Mesenchymal stem cell (in vitro differentiated cells and primary cell): Measurements from ENCODE around the gene FAM240A.

Experiments
- DNase-seq: peaks from one replicate; pipeline ENCODE4 v3.0.0-alpha.2; 2013
- H2AFZ ChIP-seq: one replicate; pipeline ENCODE4 v1.6.1; 2013; ENCODE audit warnings: low read depth, mild to moderate bottlenecking, control low read depth, inconsistent platforms, low read length, moderate library complexity
- H2AK5ac ChIP-seq: 2 replicates; pipeline ENCODE4 v1.6.1; 2013; ENCODE audit warnings: low read length, moderate library complexity, mild to moderate bottlenecking, inconsistent platforms; ENCODE audit not compliant: severe bottlenecking
- H2BK120ac ChIP-seq: one replicate; pipeline ENCODE4 v1.6.1; 2013; ENCODE audit warnings: low read depth, mild to moderate bottlenecking, inconsistent platforms, low read length, moderate library complexity
- H2BK12ac ChIP-seq, 2 experiments: one replicate each; pipeline ENCODE4 v1.6.1; 2013; ENCODE audit warnings: inconsistent platforms in 2 of 2, low read length in 2 of 2, mild to moderate bottlenecking in 2 of 2, moderate library complexity in 2 of 2, control low read depth in 1 of 2
- H2BK15ac ChIP-seq: one replicate; pipeline ENCODE4 v1.6.1; 2013; ENCODE audit warnings: mild to moderate bottlenecking, low read depth, inconsistent platforms; ENCODE audit not compliant: poor library complexity, severe bottlenecking
- H2BK5ac ChIP-seq: 2 replicates; pipeline ENCODE4 v1.6.1; 2013; ENCODE audit warnings: low read depth, mild to moderate bottlenecking, low read length, control low read depth, inconsistent platforms; ENCODE audit not compliant: poor library complexity, severe bottlenecking
- H3K14ac ChIP-seq, 2 experiments: one replicate each; pipeline ENCODE4 v1.6.1; 2013; ENCODE audit warnings: inconsistent platforms in 2 of 2, low read length in 2 of 2, control low read depth in 1 of 2, mild to moderate bottlenecking in 1 of 2, moderate library complexity in 1 of 2
- H3K18ac ChIP-seq, 2 experiments: one replicate each; pipeline ENCODE4 v1.6.1; 2013; ENCODE audit warnings: inconsistent platforms in 2 of 2, low read length in 2 of 2, control low read depth in 1 of 2, low read depth in 1 of 2, mild to moderate bottlenecking in 1 of 2
- H3K23ac ChIP-seq, 2 experiments: one replicate each; pipeline ENCODE4 v1.6.1; 2013; ENCODE audit warnings: inconsistent platforms in 2 of 2, low read length in 2 of 2, mild to moderate bottlenecking in 2 of 2, moderate library complexity in 2 of 2, control low read depth in 1 of 2
- H3K27ac ChIP-seq: 2 replicates; pipeline ENCODE4 v1.5.1; 2013; ENCODE audit warnings: mild to moderate bottlenecking, moderate library complexity, low read length, control low read depth, inconsistent platforms; ENCODE audit not compliant: poor library complexity, severe bottlenecking
- H3K27me3 ChIP-seq, 2 experiments: 2 replicates each; pipeline versions ENCODE4 v1.6.1 to v1.7.0; 2013; ENCODE audit warnings: low read length in 2 of 2, mild to moderate bottlenecking in 2 of 2, moderate library complexity in 2 of 2, control low read depth in 1 of 2, inconsistent platforms in 1 of 2; ENCODE audit not compliant: control insufficient read depth in 1 of 2, insufficient read depth in 1 of 2
- H3K36me3 ChIP-seq, 2 experiments: 2 replicates each; pipeline versions ENCODE4 v1.6.1 to v1.7.0; 2013; ENCODE audit warnings: low read length in 2 of 2, control low read depth in 1 of 2, inconsistent platforms in 1 of 2, low read depth in 1 of 2, mild to moderate bottlenecking in 1 of 2; ENCODE audit not compliant: insufficient read depth in 2 of 2, control insufficient read depth in 1 of 2
- H3K4ac ChIP-seq, 2 experiments: one replicate each; pipeline ENCODE4 v1.6.1; 2013; ENCODE audit warnings: inconsistent platforms in 2 of 2, low read length in 2 of 2, mild to moderate bottlenecking in 2 of 2, moderate library complexity in 2 of 2, control low read depth in 1 of 2, low read depth in 1 of 2
- H3K4me1 ChIP-seq: 2 replicates; pipeline ENCODE4 v1.6.1; 2013; ENCODE audit warnings: low read depth, low read length, control low read depth; ENCODE audit not compliant: control insufficient read depth, insufficient read depth
- H3K4me2 ChIP-seq: 2 replicates; pipeline ENCODE4 v1.6.1; 2013; ENCODE audit warnings: low read length, mild to moderate bottlenecking, inconsistent platforms; ENCODE audit not compliant: poor library complexity, severe bottlenecking
- H3K4me3 ChIP-seq, 2 experiments: 2 replicates each; pipeline versions ENCODE4 v1.5.1 to v1.7.0; 2013; ENCODE audit warnings: low read length in 2 of 2, mild to moderate bottlenecking in 2 of 2, control low read depth in 1 of 2, low read depth in 1 of 2; ENCODE audit not compliant: insufficient read depth in 1 of 2
- H3K79me1 ChIP-seq: replicated peaks from 2 replicates; pipeline ENCODE4 v1.6.1; 2013; ENCODE audit warnings: mild to moderate bottlenecking, control low read depth, low read length, inconsistent platforms; ENCODE audit not compliant: poor library complexity, severe bottlenecking
- H3K9ac ChIP-seq: 2 replicates; pipeline ENCODE4 v1.7.0; 2013; ENCODE audit warnings: mild to moderate bottlenecking, low read length, moderate library complexity
- H3K9me3 ChIP-seq: 2 replicates; pipeline ENCODE4 v1.7.0; 2013; ENCODE audit warnings: mild to moderate bottlenecking, low read length; ENCODE audit not compliant: control insufficient read depth
- H4K8ac ChIP-seq: one replicate; pipeline ENCODE4 v1.6.1; 2013; ENCODE audit warnings: inconsistent platforms, mild to moderate bottlenecking, low read length, moderate library complexity
- H4K91ac ChIP-seq: one replicate; pipeline ENCODE4 v1.6.1; 2013; ENCODE audit warnings: mild to moderate bottlenecking, low read length, inconsistent platforms
- WGBS: methylation state at CpG from one replicate; pipeline ENCODE4 v1.1.7; 2013; ENCODE audit warnings: mixed read lengths; 5-methylcytosine and 5-hydroxymethylcytosine counted together

The FAM240A gene

GRCh38 chr3:46574881-46575576 lies 37.3 kb upstream of the FAM240A start:
- H3K27me3 ChIP-seq = peaks cover 22 to 23% of the 10 kb centered on the region in 2 experiments
- H3K79me1 ChIP-seq = no peaks in the 10 kb centered on the region
- no peaks in the 10 kb centered on the region for H3K36me3 ChIP-seq
- no peaks in the 10 kb centered on the region for H3K9me3 ChIP-seq
- WGBS = 47% methylated on average over 5 of the region's 5 CpGs
- no peak overlapping the region for H3K4me2 ChIP-seq
- H3K23ac ChIP-seq = no peak overlapping the region
- no peak overlapping the region for H4K91ac ChIP-seq
- H2AFZ ChIP-seq = no peak overlapping the region
- H3K18ac ChIP-seq = no peak overlapping the region
- H3K14ac ChIP-seq = no peak overlapping the region
- H3K4me3 ChIP-seq = no peak overlapping the region
- H3K4me1 ChIP-seq = peaks cover 5% of the 10 kb centered on the region
- no peak overlapping the region for H4K8ac ChIP-seq
- DNase-seq = no peak
- no peak overlapping the region for H2AK5ac ChIP-seq
- no peak overlapping the region for H3K4ac ChIP-seq
- H3K27ac ChIP-seq = no peak overlapping the region
- no peak overlapping the region for H2BK5ac ChIP-seq
- H2BK120ac ChIP-seq = no peak overlapping the region
- no peak overlapping the region for H2BK15ac ChIP-seq
- H2BK12ac ChIP-seq = no peak overlapping the region
- H3K9ac ChIP-seq = no peak overlapping the region

- Histone ChIP-seq H3K27me3 (peaks cover 23 to 29% of the 10 kb centered on the region in 2 experiments), H2BK120ac (no peak overlapping the region), H2AFZ (no peak overlapping the region), H3K4me1 (peaks cover 5% of the 10 kb centered on the region), H3K4me3 (no peak overlapping the region), H3K23ac (no peak overlapping the region), H4K91ac (no peak overlapping the region), H3K4ac (no peak overlapping the region), H3K36me3 (no peaks in the 10 kb centered on the region), H4K8ac (no peak overlapping the region), H2AK5ac (no peak overlapping the region), H3K9ac (no peak overlapping the region), H3K27ac (no peak overlapping the region), H3K79me1 (no peaks in the 10 kb centered on the region), H2BK12ac (no peak overlapping the region), H3K14ac (no peak overlapping the region), H2BK5ac (no peak overlapping the region), H3K4me2 (no peak overlapping the region), H2BK15ac (no peak overlapping the region), H3K9me3 (no peaks in the 10 kb centered on the region), H3K18ac (no peak overlapping the region)
- DNase-seq = no peak
- 64% methylated on average over 10 of the region's 11 CpGs for WGBS
These were observed 36.6 kb upstream of the FAM240A start for GRCh38 chr3:46575577-46576222.

- H3K4ac ChIP-seq = no peak overlapping the region
- H2AK5ac ChIP-seq = no peak overlapping the region
- H3K4me3 ChIP-seq = no peak overlapping the region
- no peak overlapping the region for H2BK12ac ChIP-seq
- no peaks in the 10 kb centered on the region for H3K79me1 ChIP-seq
- no peak overlapping the region for H3K23ac ChIP-seq
- no peak overlapping the region for H4K8ac ChIP-seq
- no peak overlapping the region for H3K14ac ChIP-seq
- H3K36me3 ChIP-seq = no peaks in the 10 kb centered on the region
- H2AFZ ChIP-seq = no peak overlapping the region
- no peak overlapping the region for H2BK15ac ChIP-seq
- H3K27me3 ChIP-seq = peaks cover 23 to 31% of the 10 kb centered on the region in 2 experiments
- no peak overlapping the region for H2BK5ac ChIP-seq
- no peak overlapping the region for H3K18ac ChIP-seq
- peaks cover 5% of the 10 kb centered on the region for H3K4me1 ChIP-seq
- DNase-seq = no peak
- no peak overlapping the region for H4K91ac ChIP-seq
- H3K4me2 ChIP-seq = no peak overlapping the region
- no peaks in the 10 kb centered on the region for H3K9me3 ChIP-seq
- H3K9ac ChIP-seq = no peak overlapping the region
- no peak overlapping the region for H3K27ac ChIP-seq
- no peak overlapping the region for H2BK120ac ChIP-seq
- 51% methylated on average over 7 of the region's 10 CpGs for WGBS
These were observed 35.9 kb upstream of the FAM240A start for GRCh38 chr3:46576386-46576785.

- no peaks in the 10 kb centered on the region for H3K36me3 ChIP-seq
- H2AK5ac ChIP-seq = no peak overlapping the region
- 19% methylated on average over 21 of the region's 21 CpGs for WGBS
- H2BK5ac ChIP-seq = no peak overlapping the region
- no peak overlapping the region for H3K4me3 ChIP-seq
- no peak overlapping the region for H2BK12ac ChIP-seq
- no peak overlapping the region for H4K8ac ChIP-seq
- DNase-seq = no peak
- H2BK120ac ChIP-seq = no peak overlapping the region
- H3K9ac ChIP-seq = no peak overlapping the region
- no peak overlapping the region for H3K27ac ChIP-seq
- no peaks in the 10 kb centered on the region for H3K9me3 ChIP-seq
- H3K18ac ChIP-seq = no peak overlapping the region
- no peak overlapping the region for H2AFZ ChIP-seq
- no peak overlapping the region for H2BK15ac ChIP-seq
- H3K14ac ChIP-seq = no peak overlapping the region
- peak overlapping the region; percentile 72 for H3K4me2 ChIP-seq
- no peak overlapping the region for H3K23ac ChIP-seq
- peaks cover 5% of the 10 kb centered on the region for H3K4me1 ChIP-seq
- no peaks in the 10 kb centered on the region for H3K79me1 ChIP-seq
- peaks cover 23 to 31% of the 10 kb centered on the region in 2 experiments for H3K27me3 ChIP-seq
- no peak overlapping the region for H3K4ac ChIP-seq
- no peak overlapping the region for H4K91ac ChIP-seq
These were observed 35.4 kb upstream of the FAM240A start for GRCh38 chr3:46576879-46577278.
